GM23338 (cell line): ENCODE measurements around the gene CNGB1. TPM values are rescaled to one million over a fixed set of nuclear protein-coding genes. Genes with fewer than 3 reads are reported as not detected.

Source experiments
- ATAC-seq: fragments of 200-7000 bp; cut with Tn5 transposase; 3 replicates; pipeline ENCODE4 v1.9.1; 2020
- DNase-seq: peaks from one replicate; pipeline ENCODE4 v3.0.0-alpha.2; 2015; ENCODE audit warnings: low spot score
- H2AFZ ChIP-seq: fragments of 200-600 bp; sonication (generic); 2 replicates; pipeline ENCODE4 v1.8.0; 2016; ENCODE audit warnings: antibody characterized with exemption, mild to moderate bottlenecking, moderate library complexity
- H3F3A ChIP-seq: fragments of 200-600 bp; sonication (generic); replicated peaks from 2 replicates; pipeline ENCODE4 v1.8.0; 2017; ENCODE audit warnings: antibody characterized with exemption, mixed run types, low read depth
- H3K27ac ChIP-seq: fragments of 200-600 bp; sonication (generic); 2 replicates; pipeline ENCODE4 v1.6.1; 2016; ENCODE audit warnings: low read depth
- H3K27me3 ChIP-seq: fragments of 200-600 bp; sonication (generic); 2 replicates; pipeline ENCODE4 v1.8.0; 2016; ENCODE audit warnings: mild to moderate bottlenecking, mixed run types, moderate library complexity; ENCODE audit not compliant: insufficient read depth
- H3K36me3 ChIP-seq: fragments of 200-600 bp; sonication (generic); 2 replicates; pipeline ENCODE4 v1.8.0; 2016; ENCODE audit warnings: mild to moderate bottlenecking; ENCODE audit not compliant: insufficient read depth
- H3K4me1 ChIP-seq: fragments of 200-600 bp; sonication (generic); 2 replicates; pipeline ENCODE4 v1.8.0; 2016; ENCODE audit warnings: mild to moderate bottlenecking, moderate library complexity; ENCODE audit not compliant: insufficient read depth
- H3K4me2 ChIP-seq: fragments of 200-600 bp; sonication (generic); 2 replicates; pipeline ENCODE4 v1.7.1; 2017; ENCODE audit warnings: mixed run types
- H3K4me3 ChIP-seq: fragments of 200-600 bp; sonication (generic); 2 replicates; pipeline ENCODE4 v1.6.1; 2016; ENCODE audit warnings: mixed run types
- H3K79me2 ChIP-seq: fragments of 200-600 bp; sonication (generic); replicated peaks from 2 replicates; pipeline ENCODE4 v1.8.0; 2017; ENCODE audit warnings: mild to moderate bottlenecking; ENCODE audit not compliant: insufficient read depth
- H3K9me2 ChIP-seq: fragments of 200-600 bp; sonication (generic); 2 replicates; pipeline ENCODE4 v1.8.0; 2017; ENCODE audit not compliant: insufficient read depth
- H4K20me1 ChIP-seq: fragments of 200-600 bp; sonication (generic); replicated peaks from 2 replicates; pipeline ENCODE4 v1.8.0; 2017; ENCODE audit warnings: mild to moderate bottlenecking; ENCODE audit not compliant: insufficient read depth
- H3K27ac Mint-ChIP-seq: 2 replicates; pipeline ENCODE4 v1.8.0; 2020; ENCODE audit warnings: inconsistent platforms, mild to moderate bottlenecking, moderate library complexity, mixed read lengths
- H3K27me3 Mint-ChIP-seq: 3 replicates; pipeline ENCODE4 v1.8.0; 2022; ENCODE audit warnings: low read depth, mild to moderate bottlenecking, moderate library complexity, mixed read lengths, inconsistent platforms; ENCODE audit not compliant: insufficient read depth, poor library complexity
- H3K36me3 Mint-ChIP-seq: 3 replicates; pipeline ENCODE4 v1.8.0; 2021; ENCODE audit warnings: low read depth, mild to moderate bottlenecking, inconsistent platforms, moderate library complexity, mixed read lengths
- H3K4me1 Mint-ChIP-seq: 3 replicates; pipeline ENCODE4 v1.8.0; 2020; ENCODE audit warnings: mild to moderate bottlenecking, inconsistent platforms, mixed read lengths
- H3K4me3 Mint-ChIP-seq: 3 replicates; pipeline ENCODE4 v1.8.0; 2021; ENCODE audit warnings: moderate library complexity, mild to moderate bottlenecking, inconsistent platforms, mixed read lengths
- H3K9me3 Mint-ChIP-seq: 3 replicates; pipeline ENCODE4 v1.8.0; 2020; ENCODE audit warnings: moderate library complexity, mild to moderate bottlenecking, inconsistent platforms, mixed read lengths
- CREB1 ChIP-seq: fragments of 250-450 bp; sonication (Bioruptor Pico); IDR thresholded peaks from 2 replicates; pipeline ENCODE4 v1.5.0; 2020; ENCODE audit warnings: low read depth, mild to moderate bottlenecking, moderate library complexity
- ETS1 ChIP-seq: IDR thresholded peaks from 2 replicates; pipeline ENCODE4 v1.6.1; 2016; ENCODE audit warnings: antibody characterized with exemption
- EZH2 ChIP-seq: fragments of 200-600 bp; sonication (generic); IDR thresholded peaks from one replicate; pipeline ENCODE4 v1.8.0; 2017; ENCODE audit warnings: antibody characterized with exemption, mild to moderate bottlenecking, low read depth; ENCODE audit not compliant: unreplicated experiment
- EZH2phosphoT487 ChIP-seq: fragments of 200-600 bp; sonication (generic); IDR thresholded peaks from one replicate; pipeline ENCODE4 v1.8.1; 2018; ENCODE audit warnings: antibody characterized with exemption; ENCODE audit not compliant: unreplicated experiment
- JUNB ChIP-seq: IDR thresholded peaks from one replicate; pipeline ENCODE4 v1.6.1; 2016; ENCODE audit warnings: antibody characterized with exemption; ENCODE audit not compliant: unreplicated experiment
- NANOG ChIP-seq: IDR thresholded peaks from 2 replicates; pipeline ENCODE4 v1.6.1; 2016; ENCODE audit warnings: antibody characterized with exemption, borderline replicate concordance
- POLR2AphosphoS5 ChIP-seq: IDR thresholded peaks from 2 replicates; pipeline ENCODE4 v1.6.1; 2016; ENCODE audit warnings: antibody characterized with exemption, low read depth
- REST ChIP-seq: IDR thresholded peaks from one replicate; pipeline ENCODE4 v1.6.1; 2018; ENCODE audit warnings: antibody characterized with exemption; ENCODE audit not compliant: unreplicated experiment
- STAT1 ChIP-seq: IDR thresholded peaks from one replicate; pipeline ENCODE4 v1.6.1; 2016; ENCODE audit warnings: antibody characterized with exemption; ENCODE audit not compliant: unreplicated experiment
- ZNF114 ChIP-seq: fragments of 250-450 bp; sonication (Bioruptor Pico); IDR thresholded peaks from 2 replicates; pipeline ENCODE4 v1.5.0; 2020; ENCODE audit warnings: mild to moderate bottlenecking, moderate library complexity
- ZNF331 ChIP-seq: fragments of 250-450 bp; sonication (Bioruptor Pico); IDR thresholded peaks from 2 replicates; pipeline ENCODE4 v1.5.0; 2020; ENCODE audit warnings: low read depth, mild to moderate bottlenecking, moderate library complexity
- ZNF462 ChIP-seq: fragments of 250-450 bp; sonication (Bioruptor Pico); IDR thresholded peaks from 2 replicates; pipeline ENCODE4 v1.5.0; 2020; ENCODE audit warnings: mild to moderate bottlenecking, moderate library complexity
- polyA plus RNA-seq: library from polyadenylated mRNA; unstranded; fragments of >200 nt; fragmentation: Nextera tagmentation; extraction: Ambion mirVana; gene quantifications from 2 replicates; pipeline ENCODE4 v1.2.1, GENCODE V29; 2016
- total RNA-seq: library from RNA; depleted of rRNA; stranded (reverse); fragments of >200 nt; shearing (Covaris generic); gene quantifications from 2 replicates; pipeline ENCODE4 v1.2.3, GENCODE V29; 2014
- TF ChIP-seq, protein P1 (sequence below), 2 experiments: fragments of 200-600 bp in 1 of 2; sonication (generic) in 1 of 2; conservative IDR thresholded peaks; 2 replicates each; pipeline versions ENCODE4 v1.5.1 to v1.6.1; 2016 to 2017; ENCODE audit warnings: antibody characterized with exemption in 2 of 2, low read depth in 2 of 2, mild to moderate bottlenecking in 2 of 2, moderate library complexity in 1 of 2

Gene CNGB1
- total and polyA plus RNA-seq, 2 experiments from 2014 or later, result not detected

DNA sequence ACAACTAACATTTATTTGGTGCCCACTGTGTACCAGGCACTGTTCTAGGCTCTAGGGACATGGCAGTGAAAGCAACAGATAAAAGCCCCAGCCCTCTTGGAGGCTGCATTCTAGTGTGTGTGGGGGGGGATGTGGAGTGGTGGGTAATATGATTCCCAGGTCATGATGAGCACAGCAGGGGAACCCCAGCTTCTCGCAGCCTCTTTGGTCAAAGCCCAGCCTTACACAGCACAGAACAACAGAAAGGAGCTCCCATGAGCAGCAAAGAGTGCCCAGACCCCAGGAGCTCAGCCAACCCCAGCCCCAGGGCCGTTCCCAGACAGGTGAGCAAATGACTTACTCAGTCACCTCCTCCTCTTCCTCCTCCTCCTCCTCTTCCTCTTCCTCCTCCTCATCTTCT is 21.9 kb downstream of the CNGB1 start:
- peaks cover 12% of the 10 kb centered on the region for H3K27me3 Mint-ChIP-seq
- H3K27ac Mint-ChIP-seq, result no peak overlapping the region
- no peak overlapping the region for H3K4me3 ChIP-seq
- DNase-seq (peak; percentile 52), ATAC-seq (peak; percentile 84)
- no peaks in the 10 kb centered on the region for H3K36me3 ChIP-seq
- no peaks in the 10 kb centered on the region for H3K9me3 Mint-ChIP-seq
- no peaks in the 10 kb centered on the region for H4K20me1 ChIP-seq
- H3F3A ChIP-seq, result no peaks in the 10 kb centered on the region
- peak overlapping the region; percentile 26; the same call in 1 of the 2 replicates for H3K4me2 ChIP-seq
- no peak overlapping the region for H3K4me3 Mint-ChIP-seq
- H3K9me2 ChIP-seq, result no peaks in the 10 kb centered on the region
- H3K36me3 Mint-ChIP-seq, result no peaks in the 10 kb centered on the region
- H3K27me3 ChIP-seq, result no peaks in the 10 kb centered on the region
- H3K79me2 ChIP-seq, result no peaks in the 10 kb centered on the region
- no peak overlapping the region for H3K27ac ChIP-seq
- H3K4me1 Mint-ChIP-seq, result peaks cover 10% of the 10 kb centered on the region; the same call in 2 of the 3 replicates
- H3K4me1 ChIP-seq, result no peaks in the 10 kb centered on the region
- no peak overlapping the region for H2AFZ ChIP-seq
- no peak for TF ChIP-seq POLR2AphosphoS5
- TF ChIP-seq ZNF331 (CRISPR knock-in tag), result no peak
- TF ChIP-seq, protein P1, sequence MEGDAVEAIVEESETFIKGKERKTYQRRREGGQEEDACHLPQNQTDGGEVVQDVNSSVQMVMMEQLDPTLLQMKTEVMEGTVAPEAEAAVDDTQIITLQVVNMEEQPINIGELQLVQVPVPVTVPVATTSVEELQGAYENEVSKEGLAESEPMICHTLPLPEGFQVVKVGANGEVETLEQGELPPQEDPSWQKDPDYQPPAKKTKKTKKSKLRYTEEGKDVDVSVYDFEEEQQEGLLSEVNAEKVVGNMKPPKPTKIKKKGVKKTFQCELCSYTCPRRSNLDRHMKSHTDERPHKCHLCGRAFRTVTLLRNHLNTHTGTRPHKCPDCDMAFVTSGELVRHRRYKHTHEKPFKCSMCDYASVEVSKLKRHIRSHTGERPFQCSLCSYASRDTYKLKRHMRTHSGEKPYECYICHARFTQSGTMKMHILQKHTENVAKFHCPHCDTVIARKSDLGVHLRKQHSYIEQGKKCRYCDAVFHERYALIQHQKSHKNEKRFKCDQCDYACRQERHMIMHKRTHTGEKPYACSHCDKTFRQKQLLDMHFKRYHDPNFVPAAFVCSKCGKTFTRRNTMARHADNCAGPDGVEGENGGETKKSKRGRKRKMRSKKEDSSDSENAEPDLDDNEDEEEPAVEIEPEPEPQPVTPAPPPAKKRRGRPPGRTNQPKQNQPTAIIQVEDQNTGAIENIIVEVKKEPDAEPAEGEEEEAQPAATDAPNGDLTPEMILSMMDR (conservative IDR thresholded peaks at IDR 0.05; ENCODE audit: low read depth in 2 of 2), result no peak
- no peak for TF ChIP-seq STAT1
- TF ChIP-seq JUNB, result no peak
- TF ChIP-seq ETS1, result no peak
- no peak for TF ChIP-seq EZH2phosphoT487
- no peak for TF ChIP-seq EZH2
- no peak for TF ChIP-seq ZNF114
- no peak for TF ChIP-seq REST
- no peak for TF ChIP-seq NANOG
- no peak for TF ChIP-seq ZNF462 (CRISPR knock-in tag)
- TF ChIP-seq CREB1, result no peak
